ENCODE results near the gene FBXO38.

Gene FBXO38

DNA sequence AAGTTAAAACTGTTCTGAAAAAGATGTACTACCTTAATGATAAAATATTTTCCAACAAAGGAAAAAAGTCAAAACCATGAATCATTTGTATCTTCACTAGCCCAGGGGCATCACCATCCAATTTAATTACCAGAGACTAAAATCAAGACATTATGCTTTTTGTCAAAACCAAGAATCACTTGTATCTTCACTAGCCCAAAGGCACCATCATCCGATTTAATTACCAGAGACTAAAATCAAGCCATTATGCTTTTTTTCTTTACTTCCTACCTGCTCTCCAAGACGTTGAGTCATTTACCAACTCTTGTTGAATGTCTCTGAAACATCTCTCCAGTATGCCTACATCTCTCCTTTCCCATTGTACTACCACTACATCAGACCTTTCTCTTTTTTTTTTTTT, 37.9 kb downstream of the FBXO38 start:
- TF ChIP-seq, protein P1, sequence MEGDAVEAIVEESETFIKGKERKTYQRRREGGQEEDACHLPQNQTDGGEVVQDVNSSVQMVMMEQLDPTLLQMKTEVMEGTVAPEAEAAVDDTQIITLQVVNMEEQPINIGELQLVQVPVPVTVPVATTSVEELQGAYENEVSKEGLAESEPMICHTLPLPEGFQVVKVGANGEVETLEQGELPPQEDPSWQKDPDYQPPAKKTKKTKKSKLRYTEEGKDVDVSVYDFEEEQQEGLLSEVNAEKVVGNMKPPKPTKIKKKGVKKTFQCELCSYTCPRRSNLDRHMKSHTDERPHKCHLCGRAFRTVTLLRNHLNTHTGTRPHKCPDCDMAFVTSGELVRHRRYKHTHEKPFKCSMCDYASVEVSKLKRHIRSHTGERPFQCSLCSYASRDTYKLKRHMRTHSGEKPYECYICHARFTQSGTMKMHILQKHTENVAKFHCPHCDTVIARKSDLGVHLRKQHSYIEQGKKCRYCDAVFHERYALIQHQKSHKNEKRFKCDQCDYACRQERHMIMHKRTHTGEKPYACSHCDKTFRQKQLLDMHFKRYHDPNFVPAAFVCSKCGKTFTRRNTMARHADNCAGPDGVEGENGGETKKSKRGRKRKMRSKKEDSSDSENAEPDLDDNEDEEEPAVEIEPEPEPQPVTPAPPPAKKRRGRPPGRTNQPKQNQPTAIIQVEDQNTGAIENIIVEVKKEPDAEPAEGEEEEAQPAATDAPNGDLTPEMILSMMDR (IDR thresholded peaks at IDR 0.05), result no peak
- DNase-seq (ENCODE audit: low spot score), result no peak
- no peak overlapping the region for H3K4me3 ChIP-seq
- no peak overlapping the region for H3K27ac ChIP-seq

DNA sequence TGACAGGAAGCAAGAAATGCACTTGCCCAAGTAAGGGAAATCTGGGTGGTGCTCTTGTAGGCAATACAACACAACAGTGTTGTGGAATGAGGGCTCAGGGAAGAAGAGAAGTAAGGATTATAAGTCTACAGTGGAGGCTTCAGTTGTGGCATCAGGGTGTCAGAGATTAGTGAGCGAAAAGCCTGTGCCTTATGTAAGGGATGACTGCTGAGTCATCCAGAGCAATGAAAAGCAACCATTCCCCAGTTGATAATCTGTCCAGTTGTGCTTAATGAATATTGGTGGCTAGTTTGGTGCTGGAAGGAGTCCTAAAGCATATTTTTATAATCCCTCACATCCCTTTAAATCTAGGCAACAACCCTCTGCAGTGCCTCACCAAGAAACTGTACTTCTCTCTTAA, 42.0 kb downstream of the FBXO38 start:
- Histone ChIP-seq H3K4me3 (no peak overlapping the region), H3K27ac (no peak overlapping the region)
- no peak for DNase-seq (ENCODE audit: low spot score)
- TF ChIP-seq, protein P1 (IDR thresholded peaks at IDR 0.05), result no peak

DNA sequence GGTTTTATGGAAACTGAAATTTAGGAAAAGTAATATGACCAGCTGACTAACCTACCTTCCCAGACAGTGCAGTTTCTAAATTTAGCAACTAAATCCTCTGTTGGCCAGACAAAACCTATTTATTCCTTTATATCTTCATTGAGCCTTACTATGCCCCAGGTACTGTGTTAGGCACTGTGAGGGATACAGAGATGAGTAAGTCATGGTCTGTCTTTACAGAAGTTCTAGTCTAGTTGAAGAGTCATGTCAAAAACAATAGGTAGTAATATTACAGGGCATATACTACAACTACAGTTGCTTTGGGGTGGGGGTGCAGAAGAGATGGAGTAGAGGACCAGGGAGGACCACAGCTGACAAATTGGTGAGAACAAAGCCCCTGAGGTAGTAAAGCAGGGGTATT, 42.8 kb downstream of the FBXO38 start:
- H3K4me3 ChIP-seq, result no peak overlapping the region
- no peak for DNase-seq (ENCODE audit: low spot score)
- TF ChIP-seq, protein P1 (IDR thresholded peaks at IDR 0.05), result no peak
- H3K27ac ChIP-seq, result no peak overlapping the region

DNA sequence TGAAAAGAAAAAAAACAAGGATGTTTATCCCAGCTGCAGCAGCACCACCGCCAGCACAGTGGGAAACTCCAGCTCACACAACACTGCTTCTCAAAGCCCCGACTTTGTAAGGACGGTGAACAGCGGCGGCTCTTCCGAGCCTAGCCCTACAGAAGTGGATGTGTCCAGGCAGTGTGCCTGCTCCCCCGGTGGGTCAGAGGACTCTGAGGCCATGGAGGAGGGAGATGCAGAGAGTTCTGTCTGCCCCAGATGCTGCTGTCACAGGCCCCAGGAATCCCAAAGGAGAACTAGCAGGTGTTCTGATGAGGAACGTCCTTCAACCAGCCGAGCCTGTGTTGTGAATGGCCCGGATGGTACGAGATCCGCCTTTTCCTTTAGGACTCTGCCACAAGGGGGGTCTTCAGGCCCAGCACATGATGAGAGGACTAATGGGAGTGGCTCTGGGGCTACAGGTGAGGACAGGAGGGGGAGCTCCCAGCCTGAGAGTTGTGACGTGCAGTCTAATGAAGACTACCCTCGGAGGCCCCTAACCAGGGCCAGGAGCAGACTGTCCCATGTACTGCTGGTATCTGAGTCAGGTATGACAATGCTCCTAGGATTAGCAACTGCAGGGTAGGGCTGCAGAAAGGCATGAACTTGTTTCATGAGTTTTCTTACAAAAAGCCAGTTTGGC, 43.7 kb downstream of the FBXO38 start:
- TF ChIP-seq, protein P1 (IDR thresholded peaks at IDR 0.05), result no peak
- Histone ChIP-seq H3K27ac (no peak overlapping the region), H3K4me3 (no peak overlapping the region)
- DNase-seq (ENCODE audit: low spot score), result no peak

DNA sequence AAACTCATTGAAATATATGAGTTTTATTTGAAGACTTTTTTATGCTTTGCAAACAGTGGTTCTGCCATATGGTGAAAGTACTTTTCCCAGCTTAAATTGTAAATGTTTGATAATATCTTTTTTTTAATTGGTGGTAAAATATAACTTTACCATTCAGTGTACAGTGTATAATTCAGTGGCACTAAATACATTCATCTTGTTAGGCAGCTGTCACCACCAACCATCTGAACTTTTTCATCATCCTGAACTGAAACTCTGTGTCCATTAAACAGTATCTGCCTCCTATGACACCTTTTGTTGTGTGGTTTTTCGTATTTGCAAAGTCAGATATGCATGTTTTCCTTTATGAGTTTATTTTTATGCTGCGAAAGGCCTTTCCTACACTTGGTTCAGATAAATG, 45.1 kb downstream of the FBXO38 start:
- TF ChIP-seq, protein P1 (IDR thresholded peaks at IDR 0.05), result no peak
- no peak overlapping the region for H3K27ac ChIP-seq
- no peak overlapping the region for H3K4me3 ChIP-seq
- no peak for DNase-seq (ENCODE audit: low spot score)

DNA sequence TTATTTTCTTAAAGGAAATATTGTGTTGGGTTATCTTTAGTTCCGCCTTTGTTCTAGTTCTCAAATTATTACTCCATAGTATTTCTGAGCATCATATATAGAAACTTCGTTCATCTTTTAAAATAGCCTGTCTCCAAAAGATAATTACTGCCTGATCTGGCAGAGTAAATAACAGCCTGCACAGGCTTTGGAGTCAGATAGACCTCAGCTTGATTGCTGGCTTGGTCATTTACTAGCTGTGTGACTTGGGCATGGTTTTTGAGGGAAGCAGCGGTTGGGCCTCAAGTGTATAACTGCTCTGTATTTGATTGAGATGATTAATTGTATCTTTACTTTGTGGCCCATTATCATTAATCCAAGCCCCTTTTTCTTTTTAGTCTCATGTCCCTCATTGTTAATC, 50.1 kb downstream of the FBXO38 start:
- H3K4me3 ChIP-seq, result no peak overlapping the region
- DNase-seq (ENCODE audit: low spot score), result no peak
- H3K27ac ChIP-seq, result no peak overlapping the region
- TF ChIP-seq, protein P1 (IDR thresholded peaks at IDR 0.05), result no peak

DNA sequence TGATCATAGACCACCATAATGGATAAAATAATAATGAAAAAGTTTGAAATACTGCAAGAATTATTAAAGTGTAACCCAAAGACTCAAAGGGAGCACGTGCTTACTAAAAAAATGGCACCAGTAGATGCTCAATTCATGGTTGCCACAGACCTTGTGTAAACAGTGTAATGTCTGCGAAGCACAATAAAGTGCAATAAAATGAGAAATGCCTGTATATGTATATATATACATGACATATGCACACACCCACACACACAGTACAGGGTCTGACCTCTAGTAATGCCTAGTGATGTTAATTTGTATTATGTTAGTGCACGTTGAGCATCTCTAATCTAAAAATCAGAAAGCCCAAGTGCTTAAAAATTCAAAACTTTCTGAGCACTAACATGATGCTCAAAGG, 52.3 kb downstream of the FBXO38 start:
- H3K27ac ChIP-seq, result no peak overlapping the region
- no peak for DNase-seq (ENCODE audit: low spot score)
- TF ChIP-seq, protein P1 (IDR thresholded peaks at IDR 0.05), result no peak
- H3K4me3 ChIP-seq, result no peak overlapping the region

All from coronary artery (tissue), 2 donors.